HG02840 (cell line): ENCODE measurements around the gene OR1L6.

Experiments
- ATAC-seq: cut with Tn5 transposase; IDR thresholded peaks from one replicate; pipeline ENCODE4 v1.9.1; 2021; ENCODE audit warnings: mild to moderate bottlenecking, moderate library complexity, moderate number of reproducible peaks; ENCODE audit not compliant: unreplicated experiment, low FRiP score

Gene OR1L6

GRCh38 chr9:122742003-122742402, at the start of gene OR1L6:
Gene OR1L6, plus strand, starts transcription at chr9:122742303. Its CDS starts 7,545 bp downstream, at chr9:122749848.
- no peak for ATAC-seq

- ATAC-seq = no peak
These were observed 46.4 kb upstream of the OR1L6 start for GRCh38 chr9:122695696-122696095.

- ATAC-seq = no peak
These were observed 24.1 kb upstream of the OR1L6 start for GRCh38 chr9:122718038-122718437.

- ATAC-seq = no peak
These were observed 22.9 kb upstream of the OR1L6 start for GRCh38 chr9:122719218-122719617.

GRCh38 chr9:122723690-122724089, 18.4 kb upstream of the OR1L6 start, which contains the start of gene OR1L4:
Gene OR1L4, plus strand, starts transcription at chr9:122723990. Its CDS starts 0 bp downstream, at chr9:122723990.
- ATAC-seq = no peak

- no peak for ATAC-seq
These were observed 12.7 kb downstream of the OR1L6 start for GRCh38 chr9:122754825-122755224.

- ATAC-seq = no peak
These were observed 25.7 kb downstream of the OR1L6 start for GRCh38 chr9:122767817-122768216.

- ATAC-seq = no peak
These were observed 34.9 kb downstream of the OR1L6 start for GRCh38 chr9:122777052-122777451.

GRCh38 chr9:122777935-122778627, 36.0 kb downstream of the OR1L6 start:
- ATAC-seq = no peak

GRCh38 chr9:122779181-122779580, 37.1 kb downstream of the OR1L6 start:
- no peak for ATAC-seq

GRCh38 chr9:122780026-122780425, 37.9 kb downstream of the OR1L6 start:
- no peak for ATAC-seq

GRCh38 chr9:122781671-122782070, 39.6 kb downstream of the OR1L6 start:
- no peak for ATAC-seq

- no peak for ATAC-seq
These were observed 43.2 kb downstream of the OR1L6 start for GRCh38 chr9:122785269-122785668.

- no peak for ATAC-seq
These were observed 44.2 kb downstream of the OR1L6 start for GRCh38 chr9:122786338-122786737.

- ATAC-seq = no peak
These were observed 46.7 kb downstream of the OR1L6 start, which contains the start of gene OR5C1 for GRCh38 chr9:122788831-122789230. Gene OR5C1, plus strand, starts transcription at chr9:122788933. Its CDS starts 0 bp downstream, at chr9:122788933.

GRCh38 chr9:122789256-122790046, 47.3 kb downstream of the OR1L6 start:
- no peak for ATAC-seq

GRCh38 chr9:122791872-122792669, 50.0 kb downstream of the OR1L6 start:
- no peak for ATAC-seq

- ATAC-seq = no peak
These were observed 55.4 kb downstream of the OR1L6 start for GRCh38 chr9:122797316-122798063.
